ENCODE measurements around the gene MRTFB. TPM values are rescaled to one million over a fixed set of nuclear protein-coding genes. Genes with fewer than 3 reads are reported as not detected.

Gene MRTFB
- polyA plus RNA-seq, 1 experiment = 6.2 TPM

DNA sequence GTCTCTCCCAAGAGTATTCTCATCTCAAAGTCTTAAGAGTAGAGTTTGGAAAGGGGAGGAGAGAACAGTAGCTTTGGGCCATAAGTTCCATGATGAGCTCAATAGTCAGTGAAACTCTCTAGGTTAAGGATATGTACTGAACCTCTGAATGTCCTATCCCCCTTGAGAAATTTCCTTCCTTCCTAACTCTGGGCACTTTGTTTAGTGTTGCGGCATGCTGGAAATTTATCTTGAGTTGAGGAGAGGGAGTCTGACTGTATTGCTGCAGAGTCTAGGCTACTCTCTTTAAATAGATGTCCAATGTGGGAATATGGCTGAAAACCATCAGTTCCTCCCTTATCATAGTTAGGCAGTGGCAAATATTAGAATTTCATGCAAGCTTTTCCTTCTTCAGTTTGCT, 16.1 kb downstream of the MRTFB start:
- no peak overlapping the region for H3K4me3 ChIP-seq (ENCODE audit: low read depth, low read length)
- DNase-seq (ENCODE audit: low read depth) = no peak
- POLR2A ChIA-PET = no interaction called here
- CTCF ChIA-PET = interaction anchor here (0.9 kb wide), 1 partner anchor 167 kb away, joined by 4 read pairs; the partner anchor contains the start of gene ERCC4
- no peaks in the 10 kb centered on the region for H3K27me3 ChIP-seq (ENCODE audit: control insufficient read depth, insufficient read depth, low read length)
- TF ChIP-seq CTCF (IDR thresholded peaks at IDR 0.05; ENCODE audit: insufficient read depth, low read depth, low read length) = no peak
- peaks cover 3% of the 10 kb centered on the region for H3K36me3 ChIP-seq (ENCODE audit: control insufficient read depth, insufficient read depth, low read length)

DNA sequence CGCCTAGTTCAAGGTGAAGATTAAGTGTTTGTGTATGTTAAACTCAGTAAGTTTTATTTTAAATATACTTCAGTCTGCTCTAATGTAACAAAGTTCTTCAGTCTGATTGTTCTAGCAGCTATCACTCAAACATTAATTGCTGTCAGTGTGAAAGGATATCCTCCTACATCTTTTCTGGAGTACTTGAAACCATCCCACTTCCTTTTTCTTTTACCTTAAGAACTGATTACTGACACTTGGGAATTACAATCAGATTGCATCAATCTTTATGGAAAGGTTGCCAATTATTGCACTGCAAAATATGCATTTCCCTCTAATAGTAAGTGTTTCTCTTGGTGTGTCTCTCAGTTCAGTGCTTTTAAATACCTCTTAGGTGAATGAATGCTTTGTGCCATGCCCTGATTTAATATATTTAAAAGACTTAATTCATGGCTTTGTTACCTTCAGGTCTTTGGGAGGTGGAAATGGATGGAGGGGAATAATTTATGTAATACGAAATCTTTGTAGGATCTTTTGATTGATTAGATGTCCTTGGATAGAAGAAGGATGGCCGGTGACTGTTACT, 16.6 kb downstream of the MRTFB start:
- TF ChIP-seq CTCF (IDR thresholded peaks at IDR 0.05; ENCODE audit: insufficient read depth, low read depth, low read length) = no peak
- no peak overlapping the region for H3K4me3 ChIP-seq (ENCODE audit: low read depth, low read length)
- H3K27me3 ChIP-seq (ENCODE audit: control insufficient read depth, insufficient read depth, low read length) = no peaks in the 10 kb centered on the region
- DNase-seq (ENCODE audit: low read depth) = no peak
- POLR2A ChIA-PET = no interaction called here
- H3K36me3 ChIP-seq (ENCODE audit: control insufficient read depth, insufficient read depth, low read length) = peaks cover 3% of the 10 kb centered on the region; the same call in 1 of the 2 replicates
- CTCF ChIA-PET = interaction anchor here (0.9 kb wide), 1 partner anchor 168 kb away, joined by 4 read pairs; the partner anchor contains the start of gene ERCC4

DNA sequence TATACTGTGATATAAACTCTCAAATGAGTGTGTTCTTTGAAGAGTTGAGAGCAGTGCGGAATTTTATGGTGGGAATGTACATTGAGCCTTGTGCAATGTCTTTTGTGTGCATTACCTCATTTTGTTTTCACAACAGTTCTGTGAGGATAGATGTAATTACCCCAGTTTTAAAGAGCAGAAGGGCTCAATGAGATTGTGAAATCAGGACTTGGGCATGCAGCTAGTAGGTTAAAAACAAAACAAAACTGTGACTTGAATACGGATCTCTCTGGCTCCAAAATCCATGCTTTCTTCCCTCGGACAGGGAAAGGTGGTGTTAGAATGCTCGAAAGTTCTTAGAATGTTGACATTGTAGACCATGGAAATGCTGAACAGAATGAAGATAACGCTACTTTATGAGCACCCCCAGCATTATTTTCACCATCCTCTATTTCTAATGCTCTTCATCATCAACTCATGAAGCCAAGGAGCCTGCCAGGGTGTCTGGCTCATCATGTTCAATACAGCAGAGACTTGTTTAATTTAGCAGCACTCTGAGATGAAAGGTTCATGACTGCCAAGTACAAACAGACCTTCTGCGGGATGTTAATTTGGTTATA, 17.1 kb downstream of the MRTFB start:
- no peak overlapping the region for H3K4me3 ChIP-seq (ENCODE audit: low read depth, low read length)
- no peak for DNase-seq (ENCODE audit: low read depth)
- H3K27me3 ChIP-seq (ENCODE audit: control insufficient read depth, insufficient read depth, low read length) = no peaks in the 10 kb centered on the region
- peaks cover 3% of the 10 kb centered on the region; the same call in 1 of the 2 replicates for H3K36me3 ChIP-seq (ENCODE audit: control insufficient read depth, insufficient read depth, low read length)
- no peak for TF ChIP-seq CTCF (IDR thresholded peaks at IDR 0.05; ENCODE audit: insufficient read depth, low read depth, low read length)
- CTCF ChIA-PET = no interaction called here
- POLR2A ChIA-PET = no interaction called here

- CTCF ChIA-PET = no interaction called here
- DNase-seq (ENCODE audit: low read depth) = no peak
- Histone ChIP-seq H3K27me3 (ENCODE audit: control insufficient read depth, insufficient read depth, low read length) (no peaks in the 10 kb centered on the region), H3K36me3 (ENCODE audit: control insufficient read depth, insufficient read depth, low read length) (no peaks in the 10 kb centered on the region), H3K4me3 (ENCODE audit: low read depth, low read length) (no peak overlapping the region)
- POLR2A ChIA-PET = no interaction called here
- no peak for TF ChIP-seq CTCF (IDR thresholded peaks at IDR 0.05; ENCODE audit: insufficient read depth, low read depth, low read length)
Observed at GRCh38 chr16:14089283-14089823, 18.2 kb downstream of the MRTFB start.

GRCh38 chr16:14092561-14092960, 21.4 kb downstream of the MRTFB start:
- ChIA-PET POLR2A (no interaction called here), CTCF (no interaction called here)
- no peak for TF ChIP-seq CTCF (IDR thresholded peaks at IDR 0.05; ENCODE audit: insufficient read depth, low read depth, low read length)
- no peak for DNase-seq (ENCODE audit: low read depth)
- H3K36me3 ChIP-seq (ENCODE audit: control insufficient read depth, insufficient read depth, low read length) = no peaks in the 10 kb centered on the region
- no peak overlapping the region for H3K4me3 ChIP-seq (ENCODE audit: low read depth, low read length)
- no peaks in the 10 kb centered on the region for H3K27me3 ChIP-seq (ENCODE audit: control insufficient read depth, insufficient read depth, low read length)
